IMR-90 (cell line): ENCODE results near the gene DAND5.

Experiments
- BHLHE40 ChIP-seq: fragments of 150-350 bp; IDR thresholded peaks from 2 replicates; pipeline ENCODE4 v1.6.1; 2016; ENCODE audit warnings: mild to moderate bottlenecking, low read depth, low read length
- CEBPB ChIP-seq: IDR thresholded peaks from 2 replicates; pipeline ENCODE4 v1.6.1; 2012; ENCODE audit warnings: low read depth, low read length, improper control_type of control experiment
- CTCF ChIP-seq: conservative IDR thresholded peaks from 2 replicates; pipeline ENCODE4 v1.5.1; 2012; ENCODE audit warnings: mild to moderate bottlenecking, low read depth, low read length, improper control_type of control experiment
- MAFK ChIP-seq: IDR thresholded peaks from 2 replicates; pipeline ENCODE4 v1.6.1; 2012; ENCODE audit warnings: low read depth, low read length, improper control_type of control experiment
- MAZ ChIP-seq: IDR thresholded peaks from 2 replicates; pipeline ENCODE4 v1.6.1; 2012; ENCODE audit warnings: low read depth, mild to moderate bottlenecking, low read length, improper control_type of control experiment, moderate library complexity, borderline replicate concordance
- MXI1 ChIP-seq: IDR thresholded peaks from 2 replicates; pipeline ENCODE4 v1.6.1; 2012; ENCODE audit warnings: low read depth, mild to moderate bottlenecking, low read length, moderate library complexity, borderline replicate concordance
- POLR2A ChIP-seq: IDR thresholded peaks from 2 replicates; pipeline ENCODE4 v1.6.1; 2012; ENCODE audit warnings: mild to moderate bottlenecking, low read depth, low read length
- RAD21 ChIP-seq: IDR thresholded peaks from 2 replicates; pipeline ENCODE4 v1.6.1; 2012; ENCODE audit warnings: low read length, improper control_type of control experiment
- RFX5 ChIP-seq: IDR thresholded peaks from 2 replicates; pipeline ENCODE4 v1.8.0; 2012; ENCODE audit warnings: low read depth, mild to moderate bottlenecking, low read length, moderate library complexity
- SMC3 ChIP-seq: fragments of 150-350 bp; IDR thresholded peaks from 2 replicates; pipeline ENCODE4 v1.6.1; 2016; ENCODE audit warnings: low read depth, mild to moderate bottlenecking, antibody characterized with exemption, low read length, moderate library complexity
- USF2 ChIP-seq: fragments of 150-350 bp; IDR thresholded peaks from 2 replicates; pipeline ENCODE4 v1.6.1; 2017; ENCODE audit warnings: mild to moderate bottlenecking, antibody characterized with exemption, low read length, low read depth

DNA sequence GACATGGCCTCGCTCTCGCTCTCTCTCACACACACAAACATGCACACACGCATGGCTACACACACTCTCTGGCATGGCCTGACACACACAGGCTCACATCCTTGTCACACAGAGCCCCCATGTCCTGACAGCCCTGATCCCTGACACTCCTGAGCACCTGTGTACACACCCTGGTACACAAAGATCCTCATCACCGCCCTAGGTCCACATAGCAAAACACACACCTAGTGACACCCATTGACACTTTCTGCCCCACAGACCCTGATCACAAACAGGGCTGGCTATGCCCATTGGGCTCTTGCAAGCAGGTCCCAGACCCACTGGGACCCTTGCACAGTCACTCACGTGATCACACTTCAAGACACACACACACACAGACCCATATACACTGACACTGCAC lies 21.9 kb downstream of the DAND5 start:
- TF ChIP-seq CTCF: no peak
- no peak for TF ChIP-seq SMC3
- TF ChIP-seq POLR2A: no peak
- no peak for TF ChIP-seq RAD21
- TF ChIP-seq MAZ: no peak
- TF ChIP-seq USF2: no peak
- no peak for TF ChIP-seq MXI1
- no peak for TF ChIP-seq CEBPB
- TF ChIP-seq BHLHE40: no peak
- TF ChIP-seq RFX5: no peak
- no peak for TF ChIP-seq MAFK
